CD1c-positive myeloid dendritic cell (primary cell): ENCODE data around the gene GP1BA.
A peak's percentile ranks its signal among the peaks of the same experiment; 100 is the strongest.

Source experiments
- DNase-seq: peaks from one replicate; pipeline ENCODE4 v3.0.0-alpha.2; 2016; ENCODE audit errors: extremely low spot score

GP1BA gene

GRCh38 chr17:4938688-4939545 is 6.8 kb downstream of the GP1BA start:
- DNase-seq, result no peak

DNA sequence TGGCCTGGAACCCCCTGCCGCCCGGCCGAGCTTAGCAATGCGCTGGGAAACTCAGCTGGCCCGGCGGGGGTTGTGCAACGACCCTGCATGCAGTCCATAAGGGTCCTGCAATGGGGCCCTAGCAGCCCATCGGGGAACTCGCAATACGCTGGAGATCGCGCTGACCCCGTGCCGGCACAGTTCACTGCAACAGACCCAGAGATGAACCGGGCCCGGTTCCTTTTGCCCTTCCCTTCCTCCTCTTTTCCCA is 7.4 kb downstream of the GP1BA start:
- DNase-seq, result no peak

GRCh38 chr17:4939796-4940554 is 7.9 kb downstream of the GP1BA start, which contains the start of the genes RNF167 and SLC25A11:
RNF167 (plus strand) TSS chr17:4940268; CDS start chr17:4940910, 642 bp downstream.
SLC25A11 (minus strand) TSS chr17:4940046; CDS start chr17:4939910, 136 bp downstream.
- DNase-seq, result peak; percentile 100

- no peak for DNase-seq
Observed at GRCh38 chr17:4940555-4941318, 8.7 kb downstream of the GP1BA start.

- no peak for DNase-seq
Observed at GRCh38 chr17:4941319-4941610, 9.2 kb downstream of the GP1BA start.

DNA sequence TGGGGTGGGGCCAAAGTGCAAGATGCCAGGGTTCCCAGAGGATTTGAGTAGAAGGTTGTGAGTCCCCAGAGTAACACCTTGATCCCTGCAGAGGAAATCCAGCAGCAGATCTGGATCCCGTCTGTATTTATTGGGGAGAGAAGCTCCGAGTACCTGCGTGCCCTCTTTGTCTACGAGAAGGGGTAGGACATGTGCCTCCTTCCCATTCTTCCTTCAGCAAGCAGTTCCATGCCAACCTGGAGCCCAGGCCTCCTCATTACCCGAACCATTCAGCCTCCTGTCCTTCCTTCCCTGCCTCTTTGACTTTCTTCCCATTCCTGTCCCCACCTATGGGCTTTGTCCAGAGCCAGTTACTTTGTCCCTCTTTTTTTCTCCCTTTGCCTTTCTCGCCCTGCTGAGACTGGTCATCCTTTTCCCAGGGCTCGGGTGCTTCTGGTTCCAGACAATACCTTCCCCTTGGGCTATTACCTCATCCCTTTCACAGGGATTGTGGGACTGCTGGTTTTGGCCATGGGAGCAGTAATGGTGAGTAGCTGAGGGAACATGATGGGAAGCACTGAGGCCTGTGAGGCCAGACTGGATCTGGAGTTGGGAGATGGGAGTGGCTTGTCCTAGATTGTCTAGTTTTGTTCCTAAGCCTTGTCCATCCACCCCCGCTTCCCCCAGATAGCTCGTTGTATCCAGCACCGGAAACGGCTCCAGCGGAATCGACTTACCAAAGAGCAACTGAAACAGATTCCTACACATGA is 10.9 kb downstream of the GP1BA start:
- no peak for DNase-seq

- peak; percentile 49 for DNase-seq
Observed at GRCh38 chr17:4944163-4944553, 12.1 kb downstream of the GP1BA start.

DNA sequence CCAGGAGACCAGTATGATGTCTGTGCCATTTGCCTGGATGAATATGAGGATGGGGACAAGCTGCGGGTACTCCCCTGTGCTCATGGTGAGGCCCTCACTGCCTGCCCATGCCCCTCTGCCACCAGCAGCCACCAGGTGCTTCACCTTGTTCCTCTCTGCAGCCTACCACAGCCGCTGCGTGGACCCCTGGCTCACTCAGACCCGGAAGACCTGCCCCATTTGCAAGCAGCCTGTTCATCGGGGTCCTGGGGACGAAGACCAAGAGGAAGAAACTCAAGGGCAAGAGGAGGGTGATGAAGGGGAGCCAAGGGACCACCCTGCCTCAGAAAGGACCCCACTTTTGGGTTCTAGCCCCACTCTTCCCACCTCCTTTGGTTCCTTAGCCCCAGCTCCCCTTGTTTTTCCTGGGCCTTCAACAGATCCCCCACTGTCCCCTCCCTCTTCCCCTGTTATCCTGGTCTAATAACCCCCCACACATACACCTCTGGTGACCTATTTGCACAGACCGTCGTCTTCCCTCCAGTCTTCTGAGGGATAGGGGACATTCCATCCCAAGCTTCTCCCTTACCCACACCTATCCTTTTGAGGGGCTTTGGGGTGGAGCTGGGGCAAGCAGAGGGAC is 12.6 kb downstream of the GP1BA start:
- no peak for DNase-seq

- peak; percentile 82 for DNase-seq
Observed at GRCh38 chr17:4945176-4945943, 13.3 kb downstream of the GP1BA start.

GRCh38 chr17:4945944-4946280 is 13.8 kb downstream of the GP1BA start:
- no peak for DNase-seq

- peak; percentile 61 for DNase-seq
Observed at GRCh38 chr17:4946312-4946976, 14.4 kb downstream of the GP1BA start.

- DNase-seq, result peak; percentile 39
Observed at GRCh38 chr17:4947010-4947410, 14.9 kb downstream of the GP1BA start.

GRCh38 chr17:4947411-4948165 is 15.5 kb downstream of the GP1BA start:
- DNase-seq, result peak; percentile 68

GRCh38 chr17:4948166-4948930 is 16.3 kb downstream of the GP1BA start, which contains the start of gene PFN1:
PFN1 (minus strand) TSS chr17:4948530; CDS start chr17:4948394, 136 bp downstream.
- DNase-seq, result peak; percentile 98

GRCh38 chr17:4948931-4949320 is 16.8 kb downstream of the GP1BA start:
- DNase-seq, result peak; percentile 94

DNA sequence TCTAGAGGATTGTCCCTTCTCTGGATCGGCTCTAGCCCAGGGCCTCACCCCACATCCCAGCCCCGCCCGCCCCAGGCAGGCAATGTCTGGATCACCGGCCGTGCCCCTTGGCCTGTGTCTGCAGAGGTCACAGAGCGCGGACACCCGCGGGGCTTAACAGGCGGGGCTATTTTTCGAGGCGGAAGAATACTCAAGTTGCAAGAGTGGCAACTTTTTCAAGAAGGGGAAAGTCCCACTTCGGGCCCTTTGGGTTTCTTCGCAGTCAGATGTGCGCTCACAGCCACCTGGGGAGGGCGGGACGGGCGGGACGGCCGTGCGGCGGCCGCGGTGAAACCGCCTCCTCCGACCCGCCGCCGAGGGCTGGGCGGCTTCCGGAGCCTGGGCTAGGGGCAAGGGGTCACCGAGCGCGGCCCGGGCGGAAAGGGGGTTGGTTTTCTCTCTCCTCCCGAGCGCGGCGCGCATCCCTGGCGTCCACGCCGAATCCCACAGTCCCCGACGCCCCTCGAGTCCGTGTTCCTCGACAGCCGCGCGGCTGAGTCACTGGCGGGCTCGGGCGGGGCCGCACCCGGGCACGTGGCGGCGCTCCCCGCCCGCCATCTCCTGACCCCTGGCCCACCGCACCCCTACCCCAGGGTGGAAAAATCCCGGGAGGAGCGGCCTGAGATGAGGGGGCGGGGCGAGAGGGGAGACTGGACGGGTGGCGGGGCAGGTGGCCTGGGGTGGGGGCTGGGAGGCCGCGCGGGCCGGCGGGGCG is 17.4 kb downstream of the GP1BA start:
- DNase-seq, result peak; percentile 88

DNA sequence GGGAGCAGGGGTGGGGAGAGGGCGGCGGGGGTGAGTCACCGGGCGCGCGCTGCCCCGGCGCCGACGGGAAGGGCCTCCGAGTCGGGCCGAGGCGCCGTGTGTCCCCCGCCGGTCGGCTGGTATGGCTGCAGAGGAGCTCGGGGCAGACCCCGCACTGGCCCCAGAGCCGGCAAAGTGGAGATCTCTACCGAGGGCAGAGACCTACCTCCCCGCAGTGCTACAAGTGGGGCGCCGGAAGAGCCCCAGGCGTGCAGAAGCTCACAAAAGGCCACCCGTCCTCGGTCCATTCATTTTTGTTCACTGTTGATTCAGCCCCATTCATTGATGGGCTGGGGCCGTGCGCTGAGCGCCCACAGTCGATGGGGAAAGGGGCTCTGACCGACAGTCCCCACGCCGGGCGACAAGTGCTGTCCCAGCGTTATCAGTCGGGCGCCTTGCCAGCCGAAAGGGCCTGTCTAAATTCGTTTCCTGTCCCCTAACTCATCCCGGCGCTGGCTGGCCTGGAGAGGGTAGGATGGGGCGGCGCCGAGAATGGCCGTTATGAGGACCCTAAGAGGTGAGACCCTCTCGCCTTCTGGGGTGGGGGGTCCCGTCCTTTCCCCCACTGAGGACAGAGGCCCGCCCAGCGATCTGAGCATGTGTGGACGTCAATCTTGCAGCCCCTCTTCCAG is 18.1 kb downstream of the GP1BA start:
- DNase-seq, result peak; percentile 35
